Astrocyte (in vitro differentiated cells and primary cell): Measurements from ENCODE around the gene FNDC3A.

Source experiments
- CTCF ChIP-seq: IDR thresholded peaks from 2 replicates; pipeline ENCODE4 v1.5.1; 2011; ENCODE audit warnings: low read depth, mild to moderate bottlenecking, inconsistent platforms, low read length, moderate library complexity; ENCODE audit not compliant: insufficient read depth
- EZH2 ChIP-seq: IDR thresholded peaks from 2 replicates; pipeline ENCODE4 v1.6.1; 2012; ENCODE audit warnings: mild to moderate bottlenecking, low read length, inconsistent platforms; ENCODE audit not compliant: insufficient read depth

GRCh38 chr13:49238621-49239020 lies 262.9 kb downstream of the FNDC3A start:
- TF ChIP-seq CTCF (no peak), EZH2 (no peak)
